ENCODE data around the gene PFDN1. TPM values are rescaled to one million over a fixed set of nuclear protein-coding genes. Genes with fewer than 3 reads are reported as not detected.

PFDN1 gene
- total RNA-seq, 6 experiments from 2014 or later = 9.8 to 30.8 (median 14.7) TPM

- TF ChIP-seq, protein P1, sequence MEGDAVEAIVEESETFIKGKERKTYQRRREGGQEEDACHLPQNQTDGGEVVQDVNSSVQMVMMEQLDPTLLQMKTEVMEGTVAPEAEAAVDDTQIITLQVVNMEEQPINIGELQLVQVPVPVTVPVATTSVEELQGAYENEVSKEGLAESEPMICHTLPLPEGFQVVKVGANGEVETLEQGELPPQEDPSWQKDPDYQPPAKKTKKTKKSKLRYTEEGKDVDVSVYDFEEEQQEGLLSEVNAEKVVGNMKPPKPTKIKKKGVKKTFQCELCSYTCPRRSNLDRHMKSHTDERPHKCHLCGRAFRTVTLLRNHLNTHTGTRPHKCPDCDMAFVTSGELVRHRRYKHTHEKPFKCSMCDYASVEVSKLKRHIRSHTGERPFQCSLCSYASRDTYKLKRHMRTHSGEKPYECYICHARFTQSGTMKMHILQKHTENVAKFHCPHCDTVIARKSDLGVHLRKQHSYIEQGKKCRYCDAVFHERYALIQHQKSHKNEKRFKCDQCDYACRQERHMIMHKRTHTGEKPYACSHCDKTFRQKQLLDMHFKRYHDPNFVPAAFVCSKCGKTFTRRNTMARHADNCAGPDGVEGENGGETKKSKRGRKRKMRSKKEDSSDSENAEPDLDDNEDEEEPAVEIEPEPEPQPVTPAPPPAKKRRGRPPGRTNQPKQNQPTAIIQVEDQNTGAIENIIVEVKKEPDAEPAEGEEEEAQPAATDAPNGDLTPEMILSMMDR (IDR thresholded peaks at IDR 0.05) = no peak
- TF ChIP-seq POLR2A (IDR thresholded peaks at IDR 0.05) = no peak
- no peaks in the 10 kb centered on the region for H3K27me3 ChIP-seq
- ATAC-seq (no peak), DNase-seq (no peak)
- H3K4me3 ChIP-seq = no peak overlapping the region
- H3K36me3 ChIP-seq = no peaks in the 10 kb centered on the region
- 93% methylated on average over 3 of the region's 3 CpGs for WGBS (ENCODE audit: insufficient coverage, low coverage, low lambda C conversion rate, missing lambda C conversion rate)
- peaks cover 0 to 28% (median 14%) of the 10 kb centered on the region in 4 donors for H3K4me1 ChIP-seq
- intact Hi-C loops (cut with DNase I) = no loop called here
- H3K9me3 ChIP-seq = no peaks in the 10 kb centered on the region
- H3K27ac ChIP-seq = no peak overlapping the region
Observed at GRCh38 chr5:140224658-140225057, 78.2 kb downstream of the PFDN1 start.

DNA sequence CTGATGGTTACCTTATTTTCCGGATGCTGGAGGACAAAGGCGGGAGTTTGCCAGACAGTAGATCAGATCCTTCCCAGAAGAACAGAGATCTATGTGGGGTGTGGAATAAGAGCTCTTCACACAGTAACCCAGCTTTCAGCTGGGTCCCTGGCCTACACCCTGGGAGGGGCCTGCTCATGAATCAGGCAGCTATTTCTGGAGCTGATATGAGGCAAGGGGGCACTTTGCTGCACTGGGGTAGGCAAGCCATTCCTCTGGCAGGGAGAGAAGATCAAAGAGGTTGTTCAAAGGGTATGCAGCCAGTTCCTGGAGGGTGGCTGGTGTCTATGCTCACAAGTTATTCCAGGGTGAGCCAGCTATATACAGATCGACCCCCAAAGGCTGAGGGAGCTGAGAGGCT is 79.3 kb downstream of the PFDN1 start:
- no peak for DNase-seq

GRCh38 chr5:140222416-140222815 is 80.5 kb downstream of the PFDN1 start:
- DNase-seq = no peak
- ATAC-seq = peak; percentile 56 to 66 (median 60)
- Histone ChIP-seq H3K27ac (peak overlapping the region in 1 of 3 donors; percentile 58), H3K4me3 (no peak overlapping the region), H3K4me1 (peaks cover 0 to 44% (median 21%) of the 10 kb centered on the region in 4 donors), H3K27me3 (no peaks in the 10 kb centered on the region), H3K36me3 (no peaks in the 10 kb centered on the region), H3K9me3 (no peaks in the 10 kb centered on the region)
- 60% methylated on average over 1 of the region's 1 CpG for WGBS (ENCODE audit: insufficient coverage, low coverage, low lambda C conversion rate, missing lambda C conversion rate)
- intact Hi-C loops (cut with DNase I) = no loop called here
- no peak for TF ChIP-seq POLR2A (IDR thresholded peaks at IDR 0.05)
- TF ChIP-seq, protein P1 (IDR thresholded peaks at IDR 0.05) = no peak

More for the DNA sequence above, 79.3 kb downstream of the PFDN1 start:
- Histone ChIP-seq H3K9me3 (no peaks in the 10 kb centered on the region), H3K4me1 (peaks cover 0 to 38% (median 18%) of the 10 kb centered on the region in 4 donors), H3K27ac (no peak overlapping the region), H3K36me3 (no peaks in the 10 kb centered on the region), H3K4me3 (no peak overlapping the region), H3K27me3 (no peaks in the 10 kb centered on the region)
- 85% methylated on average over 3 of the region's 3 CpGs for WGBS (ENCODE audit: insufficient coverage, low coverage, low lambda C conversion rate, missing lambda C conversion rate)
- no peak for ATAC-seq
- intact Hi-C loops (cut with DNase I) = no loop called here
- no peak for TF ChIP-seq POLR2A (IDR thresholded peaks at IDR 0.05)
- TF ChIP-seq, protein P1 (IDR thresholded peaks at IDR 0.05) = no peak

DNA sequence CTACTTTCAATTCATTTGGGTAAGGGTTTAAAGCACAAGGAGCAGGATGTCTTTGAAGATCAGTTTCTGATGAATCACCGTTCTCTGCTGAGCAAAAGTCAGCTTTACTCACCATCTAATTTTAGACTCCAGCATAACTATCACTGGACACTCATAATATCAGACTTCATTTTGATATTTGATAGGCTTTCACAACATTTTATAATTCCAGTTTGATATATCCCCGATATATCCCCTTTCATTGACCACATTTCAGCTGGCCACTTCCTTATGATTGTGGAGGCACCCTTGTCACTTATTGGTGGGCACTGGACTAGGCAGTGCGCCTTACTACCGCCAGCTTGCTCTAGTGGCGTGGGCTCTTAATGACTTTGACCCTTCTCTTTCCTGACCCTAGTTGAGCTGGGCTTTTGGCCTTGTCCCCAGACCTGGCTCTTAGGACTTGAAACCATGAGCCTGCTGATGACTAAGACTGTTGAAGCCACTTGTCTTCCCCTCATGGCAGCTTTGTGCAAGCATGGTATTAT is 81.1 kb downstream of the PFDN1 start:
- no peaks in the 10 kb centered on the region for H3K36me3 ChIP-seq
- intact Hi-C loops (cut with DNase I) = no loop called here
- TF ChIP-seq, protein P1 (IDR thresholded peaks at IDR 0.05) = no peak
- no peak for ATAC-seq
- DNase-seq = no peak
- H3K27ac ChIP-seq = peak overlapping the region in 1 of 3 donors; percentile 58
- no peaks in the 10 kb centered on the region for H3K9me3 ChIP-seq
- peaks cover 0 to 44% (median 21%) of the 10 kb centered on the region in 4 donors for H3K4me1 ChIP-seq
- WGBS (ENCODE audit: insufficient coverage, low coverage, low lambda C conversion rate, missing lambda C conversion rate) = 68% methylated on average over 5 of the region's 5 CpGs
- H3K4me3 ChIP-seq = no peak overlapping the region
- H3K27me3 ChIP-seq = no peaks in the 10 kb centered on the region
